HG03097 (cell line): Measurements from ENCODE around the gene SPOCD1.
A peak's percentile ranks its signal among the peaks of the same experiment; 100 is the strongest.

ENCODE experiments used
- ATAC-seq: cut with Tn5 transposase; IDR thresholded peaks from one replicate; pipeline ENCODE4 v1.9.1; 2021; ENCODE audit not compliant: unreplicated experiment, low FRiP score

The SPOCD1 gene

DNA sequence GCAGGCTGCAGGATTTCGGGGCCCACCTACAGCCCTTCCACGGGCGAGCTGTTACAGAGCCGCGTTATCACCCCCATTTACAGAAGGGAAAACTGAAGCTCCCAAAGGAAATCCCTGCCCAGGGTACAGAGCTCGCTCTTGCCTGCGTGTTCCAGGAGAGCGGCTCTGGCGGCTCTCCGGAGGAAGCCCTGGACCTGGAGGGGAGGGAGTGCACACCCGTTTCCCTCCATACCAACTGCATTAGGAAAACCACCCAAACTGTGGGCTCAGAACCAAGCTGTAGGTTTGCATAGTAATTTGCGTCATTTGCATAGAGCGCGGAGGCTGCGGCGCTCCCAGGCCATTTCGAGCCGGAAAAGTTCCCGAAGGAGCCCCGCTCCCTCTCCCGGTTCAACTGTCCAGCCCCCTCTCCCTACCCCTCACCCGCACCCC, 27.0 kb downstream of the SPOCD1 start:
- peak; percentile 11 for ATAC-seq

DNA sequence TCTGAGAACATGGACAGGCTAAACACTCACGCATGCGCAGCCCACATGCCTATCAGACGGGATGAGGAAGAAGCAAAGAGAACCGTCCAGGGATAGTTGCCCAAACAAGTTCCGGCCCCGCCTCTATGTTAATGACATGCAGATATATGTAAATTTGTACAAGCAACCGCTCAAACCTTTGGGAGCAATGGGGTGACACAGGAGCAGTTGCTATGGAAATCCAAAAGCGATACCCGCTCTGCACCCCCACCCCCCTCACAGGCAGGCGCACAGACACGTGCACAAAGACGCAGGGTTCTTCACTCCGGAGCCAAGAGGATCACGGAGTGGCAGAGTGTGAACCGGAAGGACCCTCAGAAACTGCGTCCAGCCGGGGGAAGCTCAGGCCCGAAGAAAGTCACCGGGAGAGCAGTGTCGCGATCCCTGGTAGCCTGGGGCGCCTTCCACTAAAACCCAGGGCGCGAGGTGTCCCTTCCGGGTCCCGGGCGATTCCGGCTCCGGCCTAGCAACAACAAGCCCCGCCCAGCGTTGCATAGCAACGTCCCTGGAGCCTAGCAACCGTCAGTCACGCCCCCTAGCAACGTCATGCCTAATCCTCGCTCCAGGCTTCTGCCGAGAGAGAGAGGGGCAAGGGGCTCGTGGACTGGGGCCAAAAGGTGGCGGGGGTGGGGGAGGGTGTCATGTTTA, 27.5 kb downstream of the SPOCD1 start:
- ATAC-seq, result peak; percentile 47

DNA sequence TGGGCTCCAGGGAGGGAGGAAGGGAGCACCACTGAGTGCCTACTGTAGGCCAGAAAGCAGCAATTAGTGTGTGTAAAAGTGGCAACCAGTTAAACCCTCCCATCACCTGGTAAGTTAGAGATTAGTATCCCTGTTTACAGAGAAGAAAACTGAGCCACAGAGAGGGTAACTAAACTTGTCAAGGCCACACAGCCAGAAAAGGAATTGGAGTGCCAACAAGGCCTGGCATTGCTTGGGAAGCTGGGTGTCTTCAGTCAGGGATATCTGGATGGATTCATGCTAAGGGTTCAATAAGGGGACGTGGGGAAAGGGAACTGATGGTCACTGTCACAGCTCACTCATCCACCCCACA, 28.1 kb downstream of the SPOCD1 start:
- ATAC-seq, result no peak

DNA sequence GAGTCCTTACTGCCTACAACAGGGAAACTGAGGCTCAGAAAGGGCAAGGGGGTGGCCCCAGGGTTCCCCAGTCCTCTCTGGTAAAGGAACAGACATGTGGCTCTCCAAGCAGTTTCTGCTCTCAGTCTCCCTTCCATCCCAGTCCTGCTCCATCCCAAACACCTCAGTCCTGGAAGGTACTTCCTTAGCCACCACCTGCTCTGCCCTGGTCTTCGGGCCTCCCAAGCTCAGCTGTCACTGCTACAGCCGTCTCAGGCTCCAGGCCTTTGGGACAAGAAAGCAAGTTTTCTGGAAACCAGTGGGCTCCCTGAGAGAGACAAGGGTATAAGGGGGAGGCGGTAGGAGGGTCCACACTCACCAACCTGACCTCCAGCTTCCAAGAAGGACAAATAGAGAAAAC, 28.6 kb downstream of the SPOCD1 start:
- no peak for ATAC-seq

DNA sequence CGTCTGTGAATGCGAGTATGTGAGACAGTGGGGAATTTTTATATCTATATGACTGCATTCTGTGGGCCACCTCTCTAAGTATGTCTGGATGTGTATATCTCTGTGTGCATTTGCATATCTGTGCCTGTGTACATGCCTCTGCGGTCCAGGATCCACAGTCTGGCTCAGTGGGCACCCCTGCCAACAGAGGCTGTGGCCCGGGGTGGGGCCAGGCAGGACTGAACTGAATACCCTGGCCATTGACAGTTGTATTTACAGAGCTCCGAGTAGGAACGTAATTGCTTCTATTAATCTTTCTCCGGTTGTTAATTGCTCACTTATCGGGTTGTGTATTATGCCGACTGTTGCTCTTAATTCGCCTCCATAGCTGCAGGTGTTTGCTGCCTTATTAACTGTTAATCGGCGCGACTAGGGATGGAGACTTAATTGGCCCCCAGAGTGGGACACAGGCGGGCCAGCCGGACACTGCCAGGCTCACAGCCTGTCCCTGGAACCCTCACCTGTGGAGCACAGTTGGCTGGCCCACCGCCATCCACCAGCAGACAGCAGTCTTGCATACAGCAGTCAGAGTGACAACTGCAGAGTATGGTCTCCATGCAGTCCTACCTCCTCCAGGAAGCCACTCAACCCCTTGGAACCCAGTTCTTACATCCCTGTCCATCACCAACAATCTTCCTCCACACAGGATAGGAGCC, 29.3 kb downstream of the SPOCD1 start:
- no peak for ATAC-seq

DNA sequence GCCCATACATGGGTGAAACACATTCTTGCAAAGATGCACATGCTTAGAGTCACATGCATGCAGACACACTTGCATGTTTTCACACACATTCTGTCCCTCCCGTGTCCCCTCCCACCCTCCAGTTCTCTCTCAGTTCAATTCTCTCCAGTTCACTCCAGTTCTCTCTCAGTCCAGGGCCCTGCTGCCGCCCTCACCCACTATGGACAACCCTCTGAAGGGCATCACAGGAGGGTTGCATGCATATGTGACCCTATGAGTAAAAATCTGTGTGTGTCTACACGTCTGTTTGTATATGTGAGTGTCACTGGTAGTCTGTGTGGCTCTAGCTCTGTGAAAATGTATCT, 29.9 kb downstream of the SPOCD1 start:
- ATAC-seq, result no peak

DNA sequence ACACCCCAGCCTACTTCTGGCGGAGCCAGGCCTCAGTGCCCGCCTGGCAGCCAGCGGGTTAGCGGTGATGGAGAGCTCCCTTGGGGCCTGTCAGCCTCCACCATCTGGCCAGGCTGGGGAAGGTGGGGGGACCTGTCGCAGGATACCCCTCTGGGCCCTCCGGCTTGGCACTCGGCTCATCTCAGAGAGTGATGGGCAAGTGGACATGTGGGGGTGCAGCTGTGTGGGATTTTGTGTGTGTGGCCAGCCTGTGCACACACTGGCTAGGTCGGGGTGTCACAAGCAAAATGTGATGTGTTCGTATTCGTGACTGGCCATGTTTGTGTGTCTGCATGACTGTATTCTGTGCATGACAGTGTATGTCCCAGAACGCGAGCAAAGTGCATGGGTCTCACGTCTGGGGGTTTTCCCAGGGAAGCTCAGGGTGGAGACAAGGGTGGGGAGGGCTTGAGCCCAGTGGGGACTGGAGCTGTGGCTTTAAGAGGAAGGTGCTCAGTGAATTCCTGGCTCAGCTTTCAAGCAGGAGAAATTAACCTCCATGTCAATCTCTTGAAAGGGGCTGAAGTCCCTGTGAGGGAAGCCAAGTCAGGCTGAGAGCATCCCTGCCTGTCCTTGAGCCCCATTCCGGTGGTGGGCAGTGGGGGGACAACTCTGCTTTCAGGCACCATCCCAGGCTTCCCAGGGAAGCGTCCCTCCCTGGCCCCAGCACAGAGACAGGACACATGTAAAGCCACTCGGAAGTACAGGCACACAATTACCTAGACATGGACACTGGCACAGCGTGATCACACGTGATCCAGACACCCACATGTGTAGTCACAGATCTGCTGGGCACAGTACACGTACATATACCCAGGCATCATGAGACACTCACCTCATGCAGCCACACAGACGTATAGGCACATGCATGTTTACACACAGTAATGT, 30.5 kb downstream of the SPOCD1 start:
- ATAC-seq, result no peak

DNA sequence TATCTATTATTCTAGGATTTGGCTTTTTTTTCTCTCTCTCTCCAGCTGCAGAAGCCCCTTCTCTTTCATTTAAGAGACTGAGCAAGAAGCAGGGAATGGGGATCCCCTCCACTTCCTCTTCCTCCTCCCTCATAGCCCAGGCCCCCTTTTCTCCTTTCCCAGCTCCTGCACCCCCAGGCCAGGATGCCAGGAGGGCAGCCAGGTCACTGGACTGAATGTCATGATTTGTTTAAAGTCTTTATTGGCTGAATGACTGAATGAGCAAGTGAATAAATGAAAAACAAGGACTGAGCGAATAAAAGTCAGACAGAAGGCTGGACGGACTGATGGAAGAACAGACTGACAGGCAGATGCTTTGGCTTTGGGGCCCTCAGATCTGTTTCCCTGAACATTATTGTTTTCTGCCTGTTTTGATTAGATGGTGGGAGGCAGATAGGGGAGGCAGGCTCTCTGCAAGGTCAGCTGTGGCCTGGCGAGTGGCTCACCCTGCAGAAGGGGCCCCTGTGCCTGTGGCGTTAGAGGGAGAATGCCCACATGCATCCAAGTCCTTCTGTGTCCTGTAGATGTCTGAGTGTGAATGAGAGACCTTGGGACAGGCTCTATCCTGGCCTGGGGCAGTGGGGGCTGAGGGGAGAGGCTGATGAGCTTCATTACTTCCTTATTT, 31.3 kb downstream of the SPOCD1 start:
- ATAC-seq, result no peak

DNA sequence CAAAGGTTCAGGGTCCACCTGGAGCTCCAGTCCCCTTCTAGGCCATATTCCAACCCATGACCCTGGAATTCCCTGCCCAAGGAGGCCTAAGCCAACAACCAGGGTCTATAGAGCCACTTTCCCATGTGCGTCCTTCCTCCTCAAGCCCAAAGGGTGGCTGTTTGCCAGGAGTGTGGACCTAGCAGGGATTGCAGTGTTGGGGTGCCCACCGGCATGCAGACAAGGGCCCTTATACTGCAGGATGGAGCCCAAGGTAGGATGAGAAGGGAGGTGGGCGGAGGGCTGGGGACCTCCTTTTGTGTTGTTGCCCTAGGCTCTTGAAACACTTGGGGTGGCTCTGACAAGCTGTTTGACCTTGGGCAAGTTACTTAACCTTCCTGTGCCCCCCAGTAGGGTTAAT, 32.0 kb downstream of the SPOCD1 start:
- ATAC-seq, result no peak

DNA sequence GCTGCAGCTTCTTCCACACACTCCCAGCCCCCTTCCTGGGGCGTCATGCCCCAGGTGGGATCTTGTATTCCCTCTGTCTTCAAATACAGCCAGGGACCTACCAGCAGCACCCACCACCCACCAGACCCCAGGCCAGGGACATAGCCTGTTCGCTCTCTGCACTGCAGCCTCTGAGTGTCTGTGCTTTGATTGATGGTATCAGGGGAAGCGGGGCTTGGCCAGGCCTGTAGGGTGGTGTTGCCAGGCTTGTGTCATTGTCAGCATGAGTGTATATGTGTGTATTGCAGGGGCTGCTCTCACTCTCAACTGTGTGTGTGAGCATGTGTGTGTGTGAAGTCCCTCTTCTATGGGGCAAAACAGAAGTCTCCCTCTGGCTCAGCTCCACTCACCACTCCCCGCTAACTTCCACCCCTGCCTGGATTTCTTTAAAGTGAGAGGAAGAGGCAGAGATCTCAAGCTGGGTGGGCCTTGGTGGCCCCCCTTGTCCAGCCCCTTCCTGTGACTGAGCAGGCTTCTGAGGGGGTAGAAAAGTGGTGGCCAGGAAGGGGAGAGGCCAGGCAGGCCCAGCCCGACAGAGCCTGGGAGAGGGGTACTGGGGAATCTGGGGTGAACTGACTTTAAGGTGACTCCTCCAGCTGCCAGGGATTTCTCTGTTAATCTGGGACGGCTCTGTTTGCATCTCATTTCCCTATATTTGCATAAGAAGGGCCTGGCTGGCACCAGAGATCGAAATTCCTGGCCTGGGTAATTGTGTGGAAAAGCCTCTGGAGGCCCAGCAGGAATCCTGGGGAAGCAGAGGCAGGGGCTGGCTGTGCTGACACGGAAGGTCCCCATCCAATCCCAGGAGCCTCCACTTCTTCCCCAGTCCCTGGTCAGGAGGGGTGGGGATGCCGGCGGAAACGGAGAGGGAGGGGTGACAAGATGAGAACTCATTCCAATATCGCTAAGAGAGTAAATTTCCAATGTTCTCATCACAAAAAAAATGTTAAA, 33.1 kb downstream of the SPOCD1 start:
- ATAC-seq, result no peak

DNA sequence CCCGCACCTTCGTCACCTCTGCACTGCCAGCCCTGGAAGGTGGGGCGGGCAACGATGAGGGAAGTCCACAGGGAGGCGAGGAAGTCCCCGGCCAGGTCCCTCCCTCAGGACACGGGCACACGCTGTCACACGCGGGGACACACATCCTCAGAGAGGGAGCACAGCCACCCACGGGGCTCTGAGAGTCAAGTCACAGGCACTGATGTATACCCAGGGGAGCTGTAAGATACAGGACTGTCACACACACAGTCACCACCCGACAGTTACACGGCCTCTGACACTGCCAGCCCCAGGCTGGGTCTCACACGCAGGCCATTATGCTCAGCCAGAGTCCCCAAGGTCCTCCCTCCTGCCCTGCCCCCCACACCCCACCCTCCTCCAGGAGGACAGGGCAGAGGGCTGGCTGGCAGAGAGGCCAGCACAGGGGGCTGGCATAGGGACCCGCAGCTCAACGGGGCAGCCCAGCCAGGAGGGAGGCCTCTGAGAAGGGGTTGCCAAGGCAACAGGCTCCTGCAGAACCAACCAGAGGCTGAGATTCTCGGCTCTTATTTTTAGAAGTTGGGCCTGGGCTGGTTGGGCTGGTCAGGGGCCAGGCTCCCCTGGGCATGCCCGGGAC, 34.0 kb downstream of the SPOCD1 start:
- ATAC-seq, result no peak

DNA sequence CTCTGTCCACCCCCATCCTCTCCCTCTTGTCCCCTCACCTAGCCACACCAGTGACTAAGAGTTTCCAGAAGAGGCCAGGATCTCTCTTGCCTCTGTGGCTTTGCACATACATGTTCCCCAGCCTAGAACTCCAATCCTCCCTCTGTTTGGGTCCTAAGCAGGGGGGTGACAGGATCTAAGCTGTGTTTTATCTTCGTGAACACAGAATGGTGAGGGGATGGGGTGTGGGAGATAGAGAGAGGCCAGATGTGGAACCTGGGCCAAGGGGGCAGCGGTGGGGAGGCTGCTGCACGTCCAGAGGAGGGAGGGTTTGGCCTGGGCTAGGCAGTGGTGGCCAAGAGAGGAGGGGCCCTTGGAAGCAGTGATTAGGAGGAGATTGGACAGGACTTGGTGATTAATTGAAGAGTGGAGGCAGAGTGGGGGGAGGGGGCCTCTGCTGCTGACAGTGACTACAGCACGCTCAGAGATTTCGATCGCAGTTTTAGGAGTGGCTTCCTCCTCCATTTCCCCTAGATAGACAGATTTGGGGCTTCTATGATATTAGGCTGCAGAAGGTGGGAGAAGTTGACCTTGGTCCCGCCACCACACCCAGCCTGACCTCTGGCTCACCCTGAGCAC, 34.6 kb downstream of the SPOCD1 start:
- ATAC-seq, result no peak

DNA sequence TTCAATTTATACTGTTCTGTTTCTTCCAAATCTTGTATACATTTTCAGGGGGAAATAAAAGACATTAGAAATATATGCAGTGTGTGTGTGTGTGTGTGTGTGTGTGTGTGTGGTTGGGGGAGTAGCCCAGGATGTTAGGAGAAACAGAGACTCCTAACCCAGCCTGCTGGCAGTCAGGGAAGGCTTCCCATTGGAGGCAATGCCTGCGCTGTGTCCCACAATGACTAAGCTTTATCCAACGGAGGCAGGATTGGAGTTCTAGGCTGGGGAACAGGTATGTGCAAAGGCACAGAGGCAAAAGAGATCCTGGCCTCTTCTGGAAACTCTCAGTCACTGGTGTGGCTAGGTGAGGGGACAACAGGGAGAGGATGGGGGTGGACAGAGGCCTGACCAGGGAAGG, 35.2 kb downstream of the SPOCD1 start:
- ATAC-seq, result no peak

DNA sequence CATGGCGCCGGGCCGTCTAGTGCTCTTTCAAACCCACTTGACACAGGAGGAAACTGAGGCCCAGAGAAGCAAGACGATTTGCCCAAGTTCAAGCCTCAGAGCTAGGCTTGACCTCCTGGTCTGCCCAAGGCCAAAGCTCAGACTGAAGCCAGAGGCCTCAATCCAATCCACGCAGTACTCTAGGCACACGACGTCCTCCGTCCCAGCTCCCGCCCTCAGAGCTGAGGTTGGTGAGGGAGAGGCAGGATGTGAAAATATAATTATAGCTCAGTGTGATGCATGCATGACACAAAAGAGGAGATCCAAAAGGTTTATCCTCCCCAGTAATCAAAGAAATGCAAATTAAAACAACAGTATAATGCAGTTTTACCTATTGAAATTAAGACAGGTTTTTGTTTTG, 36.1 kb downstream of the SPOCD1 start:
- no peak for ATAC-seq

DNA sequence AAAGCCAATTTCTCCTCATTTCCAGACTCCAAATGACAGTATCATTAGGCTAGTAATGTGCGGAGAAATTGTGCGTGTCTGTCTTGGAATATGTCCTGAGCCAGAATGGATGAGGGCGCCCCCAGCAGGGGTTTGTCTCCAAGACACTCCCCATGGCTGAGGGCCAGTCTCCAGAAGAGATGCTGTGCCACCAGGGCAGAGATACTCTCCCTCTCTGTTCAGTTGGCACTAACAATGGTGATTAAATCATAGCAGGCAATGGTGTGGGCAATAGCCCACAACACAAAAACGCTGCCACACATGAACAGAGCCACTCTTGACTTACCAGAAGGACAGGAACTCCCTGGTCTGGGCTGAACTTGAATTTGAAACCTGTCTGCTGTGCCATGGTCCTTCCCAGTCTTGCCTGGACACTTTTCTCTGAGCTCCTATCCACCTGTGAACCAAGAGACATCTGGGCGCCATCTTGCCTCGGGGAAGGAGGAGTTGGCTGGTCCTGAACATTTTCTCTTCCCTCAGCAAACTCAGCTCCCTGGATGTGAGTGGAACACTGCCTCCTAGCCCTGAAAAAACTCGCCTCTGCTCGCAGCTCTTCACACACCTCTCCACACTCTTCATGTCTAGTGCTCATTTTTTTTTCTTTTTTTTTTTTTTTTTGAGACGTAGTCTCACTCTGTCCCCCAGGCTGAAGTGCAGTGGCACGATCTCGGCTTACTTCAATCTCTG, 36.9 kb downstream of the SPOCD1 start:
- no peak for ATAC-seq

DNA sequence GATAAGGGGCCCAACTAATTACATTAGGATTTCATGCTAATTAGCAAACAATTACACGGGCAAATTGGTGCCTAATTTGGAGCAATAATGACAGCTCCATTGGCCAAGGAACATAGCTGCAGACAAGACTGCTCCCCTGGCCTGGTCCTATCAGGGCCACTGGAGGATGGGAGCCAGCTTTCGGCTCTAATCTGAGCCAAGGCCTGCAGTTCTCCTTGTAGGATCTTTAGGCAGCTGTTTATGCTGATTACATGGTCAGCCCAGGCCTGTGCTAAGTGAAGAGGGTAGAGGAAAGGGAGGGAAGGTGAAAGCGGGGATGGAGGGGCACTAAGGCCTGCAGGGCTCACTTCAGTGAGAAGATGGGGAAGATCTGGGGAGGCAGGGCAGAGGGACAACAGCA, 39.3 kb downstream of the SPOCD1 start:
- no peak for ATAC-seq

DNA sequence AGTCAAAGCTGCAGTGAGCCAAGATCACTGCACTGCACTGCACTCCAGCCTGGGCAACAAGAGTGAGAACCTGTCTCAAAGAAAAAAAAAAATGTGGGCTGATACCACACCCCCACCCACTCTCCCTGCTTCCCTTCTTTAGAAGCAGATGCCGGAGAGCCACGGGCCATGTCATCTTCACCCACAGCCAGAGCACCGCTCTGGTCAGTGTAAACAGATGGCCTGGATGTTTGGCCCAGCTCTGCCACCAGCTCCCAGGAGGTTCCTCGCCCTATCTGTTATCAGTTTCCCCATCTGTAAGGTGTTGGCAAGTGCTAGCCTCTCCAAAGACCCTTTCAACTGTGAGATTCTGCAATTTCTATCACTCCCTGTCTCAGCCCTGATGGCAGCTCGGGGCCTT, 39.8 kb downstream of the SPOCD1 start:
- ATAC-seq, result no peak

DNA sequence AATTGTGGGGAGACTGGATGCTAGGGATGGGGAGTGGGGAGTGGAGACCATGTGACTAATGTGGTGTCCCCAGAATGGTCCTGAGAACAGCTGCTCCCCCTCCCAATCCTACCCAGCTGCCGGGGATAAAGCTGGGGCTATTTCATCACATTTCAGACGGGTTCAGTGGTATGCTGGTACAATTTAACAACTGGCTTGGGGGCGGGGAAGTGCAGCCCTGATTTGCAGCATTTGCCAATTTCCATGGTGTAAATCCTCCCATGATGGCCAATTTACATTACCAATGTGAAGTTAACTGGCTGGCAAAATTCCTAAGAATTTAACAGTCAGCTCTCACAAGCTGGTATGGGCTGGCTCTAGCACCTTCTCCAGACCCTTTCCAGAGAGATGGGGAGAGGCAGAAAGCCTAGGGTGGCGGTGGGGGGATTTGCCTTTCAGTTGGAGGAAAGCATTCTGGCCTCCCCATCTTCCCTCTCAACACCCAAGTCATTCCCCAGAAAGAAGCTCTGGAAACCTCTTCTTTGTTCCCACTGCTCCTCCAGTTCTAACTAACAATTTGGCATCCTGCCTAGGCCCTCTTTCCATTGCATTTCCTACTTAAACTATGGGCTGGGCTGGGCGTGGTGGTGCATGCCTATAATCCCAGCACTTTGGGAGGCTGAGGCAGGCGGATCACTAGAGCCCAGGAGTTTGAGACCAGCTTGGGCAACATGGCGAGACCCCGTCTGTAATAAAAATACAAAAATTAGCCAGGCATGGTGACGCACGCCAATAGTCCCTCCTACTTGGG, 40.4 kb downstream of the SPOCD1 start:
- no peak for ATAC-seq
